Skin of body (tissue), 2 donors: ENCODE measurements around the gene CERK. TPM values are rescaled to one million over a fixed set of nuclear protein-coding genes. Genes with fewer than 3 reads are reported as not detected.
"Not testable (repeated sequence)": the region's sequence is repeated elsewhere in the genome, so short reads cannot be mapped to it uniquely, and the experiment has no call there.

Experiments used
- DNase-seq: peaks from one replicate; lab custom pipeline; 2025; lab: John Stamatoyannopoulos, UW
- total RNA-seq: library from RNA; depleted of rRNA; stranded (reverse); fragments of >200 nt; gene quantifications from one replicate; pipeline ENCODE4 v1.2.3, GENCODE V29; 2014

CERK gene, protein sequence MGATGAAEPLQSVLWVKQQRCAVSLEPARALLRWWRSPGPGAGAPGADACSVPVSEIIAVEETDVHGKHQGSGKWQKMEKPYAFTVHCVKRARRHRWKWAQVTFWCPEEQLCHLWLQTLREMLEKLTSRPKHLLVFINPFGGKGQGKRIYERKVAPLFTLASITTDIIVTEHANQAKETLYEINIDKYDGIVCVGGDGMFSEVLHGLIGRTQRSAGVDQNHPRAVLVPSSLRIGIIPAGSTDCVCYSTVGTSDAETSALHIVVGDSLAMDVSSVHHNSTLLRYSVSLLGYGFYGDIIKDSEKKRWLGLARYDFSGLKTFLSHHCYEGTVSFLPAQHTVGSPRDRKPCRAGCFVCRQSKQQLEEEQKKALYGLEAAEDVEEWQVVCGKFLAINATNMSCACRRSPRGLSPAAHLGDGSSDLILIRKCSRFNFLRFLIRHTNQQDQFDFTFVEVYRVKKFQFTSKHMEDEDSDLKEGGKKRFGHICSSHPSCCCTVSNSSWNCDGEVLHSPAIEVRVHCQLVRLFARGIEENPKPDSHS
- 21.7 TPM for total RNA-seq

DNA sequence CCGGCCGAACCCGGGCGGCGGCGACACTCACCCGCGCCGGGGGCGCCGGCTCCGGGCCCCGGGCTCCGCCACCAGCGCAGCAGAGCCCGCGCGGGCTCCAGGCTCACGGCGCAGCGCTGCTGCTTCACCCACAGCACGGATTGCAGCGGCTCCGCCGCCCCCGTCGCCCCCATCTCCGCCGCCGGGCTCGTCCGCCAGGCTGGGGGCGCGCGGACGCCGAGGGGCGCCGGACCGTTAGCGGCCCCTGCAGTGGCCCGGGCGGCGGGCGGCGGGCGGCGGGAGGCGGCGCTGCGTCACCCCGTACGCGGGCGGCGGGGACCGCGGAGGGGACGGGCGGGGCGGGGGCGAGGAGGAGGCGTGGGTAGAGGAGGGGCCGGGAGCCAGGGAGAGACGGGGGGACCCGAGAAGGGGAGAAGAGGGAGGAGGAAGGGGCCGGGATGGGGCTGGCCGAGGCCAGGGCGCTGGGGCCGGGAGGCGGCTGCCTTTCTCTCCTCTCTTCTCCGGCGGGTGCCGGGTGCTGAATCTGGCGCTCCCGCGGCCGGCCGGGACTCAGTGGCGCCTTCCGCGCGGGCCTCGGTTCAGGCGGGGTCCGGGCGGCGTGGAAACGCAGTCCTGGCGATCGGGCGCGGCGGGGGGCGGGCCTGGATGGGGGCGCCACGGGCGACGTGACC lies at the start of gene CERK:
CERK (minus strand) TSS at position 277 of the 671 bp plus-strand sequence; CDS start at position 173, 104 bp downstream.
- peak; percentile 61 for DNase-seq

DNA sequence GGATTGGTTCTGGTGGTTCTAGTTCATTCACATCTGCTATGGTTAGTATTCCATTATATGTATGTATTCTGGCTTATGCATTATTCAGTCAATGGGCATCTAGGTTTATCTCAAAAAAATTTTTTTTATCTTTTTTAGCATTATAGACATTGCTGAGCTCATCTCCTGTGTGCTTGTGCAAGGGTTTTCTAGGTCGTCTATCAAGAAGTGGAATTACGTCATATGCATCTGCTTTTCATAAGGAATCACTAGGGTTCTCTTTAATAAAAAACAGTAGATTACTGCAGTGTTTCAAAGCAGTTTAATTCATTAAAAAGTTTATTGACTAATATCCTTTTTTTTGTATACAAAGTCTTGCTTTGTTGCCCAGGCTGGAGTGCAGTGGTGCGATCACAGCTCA lies 45.7 kb upstream of the CERK start:
- DNase-seq = no peak

DNA sequence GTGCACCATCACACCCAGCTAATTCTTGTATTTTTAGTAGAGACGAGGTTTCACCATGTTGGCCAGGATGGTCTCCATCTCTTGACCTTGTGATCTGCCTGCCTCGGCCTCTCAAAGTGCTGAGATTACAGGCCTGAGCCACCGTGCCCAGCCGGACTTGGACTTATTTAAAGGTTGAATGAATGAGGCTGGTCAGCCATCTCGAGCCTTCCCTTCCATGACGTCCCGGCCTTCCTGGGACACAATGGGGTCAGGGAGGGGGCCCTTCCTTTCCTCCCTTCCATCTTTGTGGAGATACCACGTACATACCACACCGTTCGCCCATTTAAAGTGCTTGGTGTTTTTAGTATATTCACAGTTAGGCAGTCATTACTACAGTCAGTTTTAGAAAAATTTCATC lies 44.1 kb upstream of the CERK start:
- not testable (repeated sequence) for DNase-seq

DNA sequence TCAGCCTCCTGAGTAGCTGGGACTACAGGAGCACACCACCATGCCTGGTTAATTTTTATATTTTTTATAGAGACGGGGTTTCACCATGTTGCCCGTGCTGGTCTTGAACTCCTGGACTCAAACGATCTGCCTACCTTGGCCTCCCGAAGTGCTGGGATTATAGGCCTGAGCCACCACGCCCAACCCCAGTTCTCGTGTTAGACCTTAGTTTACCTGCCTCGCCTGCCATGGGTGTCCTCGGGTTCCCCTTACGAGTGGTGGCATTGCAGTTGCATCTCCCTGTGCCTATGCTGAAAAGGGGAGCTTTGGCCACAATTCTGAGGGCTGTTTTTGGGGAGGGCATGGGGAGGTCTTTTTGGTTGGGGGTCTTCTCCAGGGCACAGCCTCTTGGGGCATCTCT lies 43.2 kb upstream of the CERK start:
- no peak for DNase-seq

DNA sequence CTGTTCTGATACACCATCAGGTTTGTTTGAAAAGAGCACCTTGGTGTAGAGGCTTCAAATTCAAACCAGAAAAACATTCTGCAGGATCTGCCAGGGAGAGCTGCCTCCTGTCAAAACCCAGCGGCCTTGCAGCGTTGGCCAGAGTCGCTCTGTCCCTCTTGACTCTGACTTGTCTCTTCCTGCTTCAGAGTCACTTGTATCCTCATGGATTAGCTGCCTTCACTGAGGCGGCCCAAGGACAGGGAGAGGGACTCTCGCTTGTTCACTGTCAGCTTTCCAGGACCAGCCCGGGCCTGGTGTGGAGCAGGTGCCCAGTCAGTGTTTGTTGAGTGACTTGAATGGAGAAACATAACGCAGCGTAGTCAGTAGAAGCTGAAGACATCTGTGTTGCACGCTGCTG lies 42.4 kb upstream of the CERK start:
- no peak for DNase-seq

DNA sequence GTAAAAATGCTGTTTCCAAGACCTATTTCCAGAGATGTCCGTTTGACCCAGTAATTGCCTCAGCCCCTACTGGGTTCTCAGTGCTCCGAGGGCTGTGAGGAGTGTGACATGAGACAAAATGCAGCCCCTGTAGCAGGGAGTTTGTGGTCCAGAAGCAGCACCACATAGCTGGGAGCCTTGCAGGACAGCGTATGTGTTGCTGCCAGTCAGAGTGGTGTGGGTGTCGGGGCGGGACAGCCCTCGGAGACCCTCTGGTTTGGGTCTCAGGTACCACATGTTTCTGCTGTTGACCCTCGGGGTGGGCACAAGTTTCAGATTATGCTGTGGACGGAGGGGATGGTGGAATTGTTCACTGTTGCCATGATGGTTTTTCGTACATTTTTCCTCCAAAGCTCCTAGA lies 41.6 kb upstream of the CERK start:
- DNase-seq = no peak

DNA sequence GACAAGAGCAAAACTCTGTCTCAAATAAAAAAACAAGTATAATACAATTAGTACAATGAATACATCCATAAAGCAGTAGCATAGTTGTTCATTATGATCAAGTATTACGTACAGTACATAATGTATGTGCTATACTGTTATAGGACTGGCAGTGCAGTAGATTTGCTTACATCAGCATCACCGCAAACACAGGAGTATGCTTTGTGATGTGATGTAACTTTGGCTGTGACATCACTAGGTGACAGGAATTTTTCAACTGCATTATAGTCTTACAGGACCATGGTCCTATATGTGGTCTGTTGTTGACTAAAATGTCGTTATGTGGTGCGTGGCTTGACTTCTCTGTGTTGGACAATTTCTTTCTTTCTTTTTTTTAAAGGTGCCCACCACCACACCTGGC lies 41.0 kb upstream of the CERK start:
- DNase-seq = no peak

DNA sequence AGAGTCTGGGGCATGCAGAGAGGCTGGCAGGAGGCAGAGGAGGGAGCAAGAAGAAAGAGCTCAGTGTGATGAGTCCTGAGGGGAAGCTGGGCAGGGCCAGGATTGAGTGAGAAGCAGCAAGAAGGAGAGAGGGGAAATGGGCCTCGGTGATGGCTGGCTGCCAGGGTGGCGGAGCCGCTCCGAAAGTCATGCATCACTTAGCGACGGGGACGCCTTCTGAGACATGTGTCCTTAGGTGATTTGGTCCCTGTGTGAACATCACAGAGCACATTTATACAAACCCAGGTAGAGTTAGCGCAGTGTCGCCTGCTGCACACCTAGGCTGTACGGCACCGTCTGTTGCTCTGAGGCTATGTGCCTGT lies 39.5 kb upstream of the CERK start:
- no peak for DNase-seq

DNA sequence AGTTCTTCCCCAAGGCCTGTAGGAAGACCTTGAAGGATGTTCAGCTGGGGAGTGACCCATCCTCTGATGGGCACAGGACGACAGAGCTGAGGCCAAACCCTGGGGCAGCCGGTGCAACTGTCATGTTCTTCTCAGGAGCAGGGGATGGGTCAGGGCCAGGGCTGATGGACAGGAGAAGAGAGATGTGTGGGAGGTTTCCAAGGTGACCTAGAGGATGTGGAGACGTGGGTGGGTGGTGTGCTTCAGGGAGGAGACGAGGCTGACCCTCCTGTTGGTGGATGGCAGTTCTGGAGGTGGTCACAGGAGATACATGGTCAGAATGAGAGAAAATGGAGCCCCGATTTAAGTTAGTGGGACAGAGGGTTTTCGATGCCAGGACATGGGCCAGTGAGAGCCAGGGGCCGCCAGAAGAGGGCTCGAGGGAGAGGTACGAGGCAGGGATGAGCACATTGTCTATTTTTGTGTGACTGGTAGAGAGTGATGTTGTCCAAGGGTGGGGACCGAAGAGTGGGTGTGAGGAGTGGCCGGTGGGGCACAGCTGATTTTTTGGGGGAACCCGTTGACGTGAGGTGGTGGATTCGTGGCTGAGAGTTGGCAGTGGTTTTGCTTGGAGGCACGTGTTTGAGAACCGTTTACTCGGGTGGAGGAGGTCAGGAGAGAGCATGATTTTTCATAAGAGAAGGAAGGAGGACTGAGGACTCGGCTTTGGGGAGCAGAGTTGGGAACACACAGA lies 39.0 kb upstream of the CERK start:
- no peak for DNase-seq

DNA sequence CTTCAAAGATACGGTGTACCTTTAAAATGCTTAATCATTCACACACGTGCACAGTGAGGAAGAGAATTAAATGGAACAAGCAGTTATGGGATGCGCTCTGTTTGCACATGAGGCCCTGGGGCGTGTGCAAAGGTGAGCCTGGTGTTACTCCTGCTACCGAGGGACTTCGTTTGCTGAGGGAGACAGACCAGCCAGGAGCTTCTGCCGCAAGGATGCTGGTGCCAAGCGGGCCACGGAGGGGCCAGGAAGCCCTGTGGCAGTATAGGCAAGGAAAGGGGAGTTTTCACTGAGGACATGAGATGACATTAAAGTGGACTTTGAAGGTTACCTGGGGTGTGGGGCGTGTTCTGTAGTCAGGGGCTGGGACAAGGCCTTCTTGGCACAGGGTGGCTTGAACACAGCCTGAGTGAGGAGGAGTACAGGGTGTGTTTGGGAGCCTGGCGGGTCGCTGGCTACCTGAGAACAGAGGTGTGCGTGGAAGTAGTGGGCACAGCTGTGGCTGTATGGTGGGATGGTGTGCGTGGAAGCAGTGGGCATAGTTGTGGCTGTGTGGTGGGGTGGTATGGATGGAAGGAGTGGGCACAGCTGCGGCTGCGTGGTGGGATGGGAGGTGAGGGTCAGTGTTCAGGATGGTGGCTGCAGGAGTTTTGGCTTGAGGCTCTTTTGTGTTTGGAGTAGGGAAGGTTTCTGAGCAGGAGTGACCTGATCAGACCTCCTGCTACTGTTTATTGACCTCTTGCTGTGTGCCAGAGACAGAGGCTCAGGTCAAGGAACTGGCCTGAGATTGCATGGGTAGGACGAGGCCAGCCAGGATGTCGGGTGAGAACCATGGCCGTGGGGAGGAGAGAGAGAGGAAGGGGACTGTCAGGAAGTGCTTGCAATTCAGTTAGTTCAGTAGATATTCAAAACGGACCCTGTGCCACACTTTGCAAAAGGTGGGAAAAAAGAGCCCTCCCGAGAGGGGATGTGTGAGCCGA lies 38.1 kb upstream of the CERK start:
- DNase-seq = no peak

DNA sequence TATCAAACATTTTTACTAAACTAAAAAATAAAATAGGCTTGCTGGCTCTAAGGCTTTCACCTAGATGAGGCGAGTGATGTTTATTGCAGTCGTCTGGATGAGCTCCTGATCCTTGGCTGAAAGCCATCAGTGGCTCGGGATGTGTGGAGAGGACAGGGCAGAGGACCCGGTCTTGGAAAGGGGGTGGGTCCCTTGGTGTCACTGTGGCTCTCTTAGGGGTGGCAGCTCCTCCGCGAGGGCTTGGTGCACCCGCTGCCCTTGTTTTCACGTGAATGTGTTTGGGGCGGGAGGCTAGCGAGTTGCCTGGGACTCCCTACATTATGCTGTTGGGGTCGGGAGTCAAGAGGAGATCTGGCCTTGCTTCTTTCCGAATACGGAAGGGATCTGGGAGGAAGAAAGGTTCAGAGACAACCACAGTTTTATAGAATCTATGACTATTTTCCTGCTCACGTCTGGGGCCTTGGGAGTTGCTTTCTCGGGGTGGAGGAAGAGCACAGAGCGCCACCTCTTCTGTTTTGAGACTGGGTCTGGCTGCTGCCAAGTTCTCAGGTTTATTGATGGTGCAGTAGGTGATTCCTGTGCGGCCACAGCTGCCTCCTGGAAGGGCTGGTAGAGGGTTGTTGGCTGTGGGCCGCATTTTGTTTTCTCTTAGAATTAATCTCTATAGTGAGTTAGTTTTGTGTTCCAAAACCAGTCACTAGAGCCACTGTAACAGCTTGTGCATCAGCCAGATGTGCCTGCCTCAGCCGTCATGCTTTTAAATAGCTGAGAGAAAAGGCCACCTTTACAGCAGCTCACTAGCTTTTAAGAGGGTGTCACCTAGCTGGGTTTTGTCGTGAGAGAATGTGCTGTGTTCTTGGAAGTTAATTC lies 37.2 kb upstream of the CERK start:
- no peak for DNase-seq

DNA sequence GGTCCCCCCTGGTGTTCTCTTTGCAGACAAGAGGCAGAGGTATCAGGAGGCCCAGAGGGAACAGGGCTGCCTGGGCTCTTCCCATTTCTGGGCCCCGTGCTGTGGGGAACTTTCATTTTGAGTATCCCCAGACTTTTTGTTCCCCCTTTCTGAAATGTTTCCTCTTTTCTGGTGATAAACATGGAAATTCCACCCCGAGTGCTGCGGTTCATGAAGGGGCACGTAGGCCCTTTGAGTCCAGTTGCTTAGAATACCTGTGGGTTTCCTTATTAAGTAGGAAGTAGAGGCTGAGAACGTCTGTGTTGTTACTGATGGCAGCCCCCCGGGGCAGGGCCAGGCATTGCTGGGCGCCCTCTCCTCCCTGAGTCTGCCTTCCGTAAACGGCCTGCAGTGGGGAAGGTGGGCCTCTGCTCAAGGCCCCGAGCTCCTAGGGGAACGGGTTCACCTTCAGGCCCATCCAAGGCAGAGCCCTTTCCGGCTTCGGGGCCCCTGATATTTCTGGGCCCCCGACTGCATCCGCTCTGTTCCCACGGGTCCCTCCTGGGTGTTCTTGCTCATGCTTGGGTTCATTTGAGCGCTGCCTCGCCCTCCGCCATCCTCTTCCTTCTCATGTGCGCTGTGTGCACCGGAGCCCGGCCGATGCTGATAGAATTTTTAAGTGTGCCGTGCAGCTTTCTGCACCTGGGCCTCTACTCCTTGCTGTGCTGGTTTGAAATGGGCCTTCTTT lies 36.4 kb upstream of the CERK start:
- no peak for DNase-seq

DNA sequence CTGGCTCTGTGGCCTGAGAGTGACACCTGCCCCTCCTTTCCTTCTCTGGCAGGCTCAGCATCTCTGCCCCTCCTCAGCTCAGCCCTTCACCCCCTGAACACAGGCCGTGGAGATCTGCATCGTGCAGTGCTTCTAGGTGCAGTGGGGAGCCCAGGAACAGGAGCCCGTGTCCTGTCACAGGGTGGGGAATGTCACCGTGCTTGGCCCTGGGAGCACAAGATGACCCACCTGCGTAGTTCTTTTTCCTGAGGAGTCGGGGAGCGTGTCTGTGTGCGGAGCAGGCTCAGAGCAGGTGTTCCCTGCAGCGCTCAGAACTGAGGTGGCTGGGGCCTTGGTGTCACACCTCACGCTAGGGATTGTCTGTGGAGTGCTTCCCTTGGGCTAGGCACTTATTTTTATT lies 35.0 kb upstream of the CERK start:
- no peak for DNase-seq

DNA sequence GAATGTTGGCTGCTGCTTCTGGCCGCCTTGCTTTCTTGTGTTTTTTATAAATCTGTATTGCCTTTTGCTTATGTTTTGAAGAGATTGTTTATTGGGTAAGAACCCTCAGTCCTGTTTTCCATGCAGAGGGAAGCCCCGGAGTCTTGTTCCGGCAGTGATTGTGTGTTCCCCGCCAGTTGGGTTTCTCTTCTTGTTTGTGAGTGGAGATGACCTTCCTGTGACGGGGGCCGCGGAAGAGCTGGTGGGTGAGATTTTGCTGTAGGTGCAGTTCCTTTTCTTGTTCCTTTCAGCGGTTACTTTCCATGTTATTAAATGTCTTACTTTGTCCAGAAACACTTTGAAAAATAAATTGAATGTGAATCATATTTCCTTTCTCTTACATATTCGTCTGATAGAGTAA lies 32.7 kb upstream of the CERK start:
- no peak for DNase-seq

DNA sequence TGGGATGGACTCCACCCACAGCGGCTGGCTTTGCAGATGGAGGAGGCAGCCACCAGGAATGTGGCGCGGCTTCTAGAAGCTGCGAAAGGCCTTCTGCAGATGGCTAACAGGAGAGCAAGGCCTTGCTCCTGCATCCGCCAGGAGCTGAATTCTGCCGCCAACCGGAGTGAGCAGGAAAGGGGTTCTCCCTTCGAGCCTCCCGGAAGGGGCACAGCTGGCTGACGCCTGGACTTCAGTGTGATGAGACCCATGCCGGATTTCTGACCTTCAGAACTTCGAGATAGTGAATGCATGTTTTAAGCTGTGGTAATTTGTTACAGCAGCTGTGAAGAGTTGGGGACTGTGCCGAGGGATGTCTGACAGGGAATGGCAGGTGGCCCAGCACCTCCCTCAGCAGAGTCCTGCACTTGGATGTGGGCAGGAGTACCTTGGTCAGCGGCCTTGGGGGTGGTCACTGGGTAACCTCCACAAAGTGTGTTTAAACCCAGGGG lies 32.1 kb upstream of the CERK start:
- no peak for DNase-seq

DNA sequence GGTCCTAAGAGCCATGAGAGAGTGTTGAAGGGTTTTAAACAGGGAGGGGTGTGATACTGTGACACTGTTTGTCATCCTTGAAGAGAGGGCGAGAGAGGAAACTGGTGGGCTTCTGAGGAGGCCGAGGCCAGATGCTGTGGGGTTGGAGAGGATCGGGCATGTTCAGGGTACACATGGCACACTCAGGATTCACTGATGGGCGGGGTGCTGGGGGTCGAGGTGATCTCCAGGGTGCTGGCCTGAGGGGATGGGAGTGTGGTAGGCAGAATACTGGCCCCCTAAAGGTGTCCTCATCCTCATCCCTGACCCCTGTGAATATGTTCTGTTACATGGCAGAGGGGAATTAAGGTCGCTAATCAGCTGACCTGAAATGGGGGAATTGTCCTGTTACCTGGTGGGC lies 31.7 kb upstream of the CERK start:
- no peak for DNase-seq

DNA sequence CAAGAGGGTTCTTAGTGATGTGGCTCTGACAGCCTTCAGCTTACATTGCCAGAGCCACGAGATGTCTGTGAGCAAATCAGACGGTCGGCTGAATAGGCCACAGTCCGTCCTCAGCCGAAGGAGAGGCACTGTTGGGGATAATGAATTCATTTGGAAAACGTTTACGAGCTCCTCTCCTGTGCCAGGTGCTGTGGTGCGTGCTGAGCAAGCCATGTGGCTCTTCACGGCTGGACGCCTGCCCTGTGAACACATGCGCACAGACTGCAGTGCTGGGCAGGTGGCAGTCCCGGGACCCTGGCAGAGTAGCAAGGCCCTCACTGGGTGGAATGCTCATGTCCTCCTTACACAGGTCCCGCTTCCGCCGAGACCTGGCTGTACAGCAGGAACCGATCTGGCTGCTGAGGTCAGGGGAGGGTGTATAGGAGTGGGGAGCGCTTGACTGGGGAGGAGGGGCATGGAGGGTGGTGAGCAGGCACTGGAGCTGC lies 31.2 kb upstream of the CERK start:
- no peak for DNase-seq

DNA sequence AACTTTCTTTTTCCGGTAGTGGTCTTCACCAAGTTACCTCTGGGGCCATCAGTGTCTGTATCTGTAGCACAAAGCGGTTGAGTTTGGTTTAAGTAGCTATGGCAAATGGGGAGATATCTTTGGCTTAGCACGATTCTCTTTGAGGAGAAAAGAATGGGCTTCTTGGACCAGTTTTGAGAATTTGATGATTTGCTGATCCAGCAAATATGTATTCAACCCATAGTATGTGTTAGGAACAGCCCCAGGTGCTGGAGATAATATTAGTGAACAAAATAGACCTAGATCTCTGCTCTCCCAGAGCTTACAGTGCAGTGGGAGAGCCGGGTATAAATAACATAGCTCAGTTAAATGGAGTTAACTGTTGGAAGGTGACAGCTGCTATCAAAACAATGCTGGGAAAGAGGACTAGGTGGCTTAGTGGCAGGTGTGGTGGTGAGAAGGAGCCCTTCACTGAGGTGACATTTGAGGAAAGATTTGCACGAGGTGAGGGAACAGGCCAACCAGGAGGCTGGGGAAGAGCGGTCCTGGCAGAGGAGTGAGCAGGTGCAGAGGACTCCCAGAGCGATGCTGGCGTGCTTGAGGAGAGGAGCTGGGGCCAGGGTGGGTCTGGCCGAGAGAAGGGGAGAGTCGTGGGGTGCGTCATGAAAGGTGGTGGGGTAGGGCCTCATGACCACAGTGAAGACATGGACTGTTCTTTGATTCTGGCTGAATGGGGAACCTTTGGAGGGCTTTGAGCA lies 29.4 kb upstream of the CERK start:
- DNase-seq = no peak
